Measurements from ENCODE around the gene IL15RA.

Gene IL15RA

GRCh38 chr10:5903563-5903962, 73.8 kb downstream of the IL15RA start:
- no peaks in the 10 kb centered on the region for H3K9me3 ChIP-seq
- peaks cover 8% of the 10 kb centered on the region for H3K36me3 ChIP-seq
- DNase-seq, result no peak
- no peak for TF ChIP-seq CTCF (IDR thresholded peaks at IDR 0.05; ENCODE audit: low read depth, low read length)
- no peak overlapping the region for H3K4me3 ChIP-seq (ENCODE audit: low read depth, low read length)
- H3K4me1 ChIP-seq, result no peaks in the 10 kb centered on the region
- H3K27me3 ChIP-seq, result no peaks in the 10 kb centered on the region

- no peak for TF ChIP-seq CTCF (IDR thresholded peaks at IDR 0.05; ENCODE audit: low read depth, low read length)
- no peak for DNase-seq
- no peaks in the 10 kb centered on the region for H3K4me1 ChIP-seq
- no peak overlapping the region for H3K4me3 ChIP-seq (ENCODE audit: low read depth, low read length)
- H3K9me3 ChIP-seq, result no peaks in the 10 kb centered on the region
- H3K27me3 ChIP-seq, result no peaks in the 10 kb centered on the region
- peaks cover 8% of the 10 kb centered on the region for H3K36me3 ChIP-seq
Observed at GRCh38 chr10:5902511-5903274, 74.7 kb downstream of the IL15RA start.
